GM06990 (cell line): ENCODE data around the gene TBC1D17.
"Not testable (repeated sequence)": the region's sequence is repeated elsewhere in the genome, so short reads cannot be mapped to it uniquely, and the experiment has no call there.

Experiments
- DNase-seq: peaks from one replicate; pipeline ENCODE4 v3.0.0-alpha.2; 2011; ENCODE audit not compliant: insufficient read length; ENCODE audit errors: extremely low read depth
- H3K27me3 ChIP-seq: replicated peaks from 2 replicates; pipeline ENCODE4 v1.6.0; 2011; ENCODE audit warnings: low read length; ENCODE audit not compliant: control insufficient read depth, insufficient read depth
- H3K36me3 ChIP-seq: 2 replicates; pipeline ENCODE4 v1.5.1; 2011; ENCODE audit warnings: low read length; ENCODE audit not compliant: control insufficient read depth, insufficient read depth
- H3K4me3 ChIP-seq: replicated peaks from 2 replicates; pipeline ENCODE4 v1.5.1; 2011; ENCODE audit warnings: low read depth, mild to moderate bottlenecking, control low read depth, low read length
- CTCF ChIP-seq: IDR thresholded peaks from 2 replicates; pipeline ENCODE4 v1.5.1; 2011; ENCODE audit warnings: low read length, control low read depth, mild to moderate bottlenecking, inconsistent platforms; ENCODE audit not compliant: insufficient read depth, poor library complexity, severe bottlenecking

Gene TBC1D17

GRCh38 chr19:49923055-49924003 is 45.8 kb downstream of the TBC1D17 start:
- H3K27me3 ChIP-seq = no peaks in the 10 kb centered on the region
- TF ChIP-seq CTCF = no peak
- H3K4me3 ChIP-seq = no peak overlapping the region
- H3K36me3 ChIP-seq = peaks cover 36% of the 10 kb centered on the region
- no peak for DNase-seq

GRCh38 chr19:49924004-49924880 is 46.7 kb downstream of the TBC1D17 start:
- Histone ChIP-seq H3K27me3 (no peaks in the 10 kb centered on the region), H3K36me3 (peaks cover 34% of the 10 kb centered on the region), H3K4me3 (peak overlapping the region; percentile 23)
- DNase-seq = peak; percentile 70
- no peak for TF ChIP-seq CTCF

GRCh38 chr19:49924881-49925210 is 47.3 kb downstream of the TBC1D17 start:
- not testable (repeated sequence) for DNase-seq, H3K27me3 ChIP-seq
- Histone ChIP-seq H3K4me3 (peak overlapping the region; percentile 14; the same call in 1 of the 2 replicates), H3K36me3 (peaks cover 34% of the 10 kb centered on the region)

- H3K4me3 ChIP-seq = peak overlapping the region; percentile 5; the same call in 1 of the 2 replicates
- no peaks in the 10 kb centered on the region for H3K27me3 ChIP-seq
- no peak for TF ChIP-seq CTCF
- H3K36me3 ChIP-seq = peaks cover 34% of the 10 kb centered on the region
- DNase-seq = no peak
Observed at GRCh38 chr19:49925486-49925885, 48.0 kb downstream of the TBC1D17 start.

GRCh38 chr19:49926515-49926914 is 49.0 kb downstream of the TBC1D17 start:
- Histone ChIP-seq H3K36me3 (peaks cover 31% of the 10 kb centered on the region), H3K27me3 (no peaks in the 10 kb centered on the region), H3K4me3 (peak overlapping the region; percentile 7; the same call in 1 of the 2 replicates)
- DNase-seq = no peak
- TF ChIP-seq CTCF = no peak
